ENCODE results near the gene ANKRD31.
"Not testable (repeated sequence)": the region's sequence is repeated elsewhere in the genome, so short reads cannot be mapped to it uniquely, and the experiment has no call there.

The ANKRD31 gene

DNA sequence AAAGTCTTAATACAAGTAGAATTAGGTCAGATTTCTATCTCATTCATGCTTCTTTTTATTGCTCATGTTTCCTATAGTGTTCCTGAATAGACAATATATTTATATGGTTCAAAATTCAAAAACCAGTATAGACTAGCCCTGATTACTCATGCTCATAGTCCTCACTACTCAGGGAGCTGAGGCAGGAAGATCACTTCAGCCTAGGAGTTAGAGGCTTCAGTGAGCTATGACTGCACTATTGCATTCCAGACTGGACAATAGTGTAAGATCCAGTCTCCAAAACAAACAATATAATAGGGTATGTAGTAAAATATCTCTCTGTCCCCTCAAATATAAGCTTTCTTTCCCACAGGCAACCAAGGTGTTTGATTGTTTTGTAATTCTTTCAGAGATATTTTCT lies 2.4 kb downstream of the ANKRD31 start:
- DNase-seq = peak; percentile 12

DNA sequence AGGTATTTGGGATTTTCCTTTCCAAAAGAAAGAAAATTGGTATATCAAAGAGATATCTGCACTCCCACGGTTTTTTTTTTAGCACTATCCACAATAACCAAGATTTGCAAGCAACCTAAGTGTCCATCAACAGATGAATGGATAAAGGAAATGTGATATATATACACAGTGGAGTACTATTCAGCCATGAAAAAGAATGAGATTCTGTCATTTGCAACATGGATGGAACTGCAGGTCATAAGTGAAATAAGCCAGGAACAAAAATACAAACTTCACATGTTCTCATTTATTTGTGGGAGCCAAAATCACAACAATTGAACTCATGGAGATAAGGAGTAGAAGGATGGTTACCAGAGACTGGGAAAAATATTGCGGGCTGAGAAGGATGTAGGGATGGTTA lies 9.8 kb downstream of the ANKRD31 start:
- DNase-seq = no peak

DNA sequence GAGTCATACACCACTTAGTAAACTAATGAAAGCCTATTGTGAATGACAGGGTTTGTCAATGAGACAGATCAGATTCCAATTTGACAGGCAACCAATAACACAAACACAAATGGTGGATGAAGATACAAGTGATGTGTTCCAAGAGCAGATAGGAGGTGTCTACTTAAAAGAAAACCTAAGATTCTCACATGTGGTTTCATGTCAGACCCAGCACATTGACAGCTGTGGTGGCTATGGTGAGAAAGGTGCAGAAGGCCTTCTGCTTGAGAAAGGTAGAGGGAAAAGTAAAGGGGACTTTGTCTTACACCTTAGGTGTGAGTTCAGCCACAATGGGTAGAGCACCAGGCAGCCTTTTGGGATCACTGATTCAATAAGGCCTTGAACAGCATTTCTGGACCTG lies 11.2 kb downstream of the ANKRD31 start:
- DNase-seq = no peak

DNA sequence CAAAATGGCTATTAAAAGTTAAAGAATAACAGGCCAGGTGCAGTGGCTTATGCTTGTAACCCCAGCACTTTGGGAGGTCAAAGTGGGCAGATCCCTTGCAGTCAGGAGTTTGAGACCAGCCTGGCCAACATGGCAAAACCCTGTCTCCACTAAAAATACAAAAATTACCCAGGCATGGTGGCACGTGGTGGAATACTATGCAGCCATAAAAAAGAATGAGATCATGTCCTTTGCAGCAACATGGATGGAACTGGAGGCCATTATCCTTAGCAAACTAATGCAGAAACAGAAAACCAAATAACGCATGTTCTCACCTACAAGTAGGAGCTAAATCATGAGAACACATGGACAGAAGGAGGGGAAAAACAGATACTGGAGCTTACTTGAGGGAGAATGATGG lies 15.9 kb downstream of the ANKRD31 start:
- DNase-seq = not testable (repeated sequence)

DNA sequence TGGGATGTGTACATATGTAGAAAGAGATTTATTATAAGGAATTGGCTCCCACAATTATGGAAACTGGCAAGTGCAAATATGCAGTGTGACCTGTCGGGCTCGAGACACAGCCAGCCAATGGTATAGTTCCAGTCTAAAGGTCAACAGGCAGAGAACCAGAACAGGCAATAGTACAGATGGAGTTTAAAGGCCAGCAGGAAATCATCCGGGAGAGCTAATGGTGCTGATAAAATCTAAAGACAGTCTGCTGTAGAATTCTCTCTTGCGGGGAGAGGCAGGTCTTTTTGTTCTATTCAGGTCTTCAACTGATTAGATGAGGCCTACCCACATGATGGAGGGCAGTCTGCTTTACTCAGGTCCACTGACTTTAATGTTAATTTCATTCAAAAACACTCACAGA lies 21.8 kb downstream of the ANKRD31 start:
- DNase-seq = no peak

DNA sequence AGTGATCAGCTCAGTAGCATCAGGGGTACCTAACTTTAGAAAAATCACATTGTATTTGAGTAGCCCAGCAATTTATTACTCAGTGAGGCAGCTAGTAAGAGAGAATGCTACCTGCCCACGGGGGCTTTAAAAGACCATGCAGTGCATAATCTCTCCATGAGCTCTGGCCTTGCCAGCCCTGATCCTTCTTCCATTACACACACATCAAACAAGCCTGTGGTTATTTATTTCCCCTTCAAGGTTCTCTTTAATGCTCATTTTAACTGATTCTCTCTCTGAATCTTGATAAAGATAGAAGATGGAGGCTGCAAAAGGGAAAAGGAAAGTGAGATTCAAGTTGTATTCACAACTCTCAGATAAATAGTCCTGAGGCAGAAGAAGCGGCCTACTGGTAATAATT lies 22.3 kb downstream of the ANKRD31 start:
- DNase-seq = no peak

DNA sequence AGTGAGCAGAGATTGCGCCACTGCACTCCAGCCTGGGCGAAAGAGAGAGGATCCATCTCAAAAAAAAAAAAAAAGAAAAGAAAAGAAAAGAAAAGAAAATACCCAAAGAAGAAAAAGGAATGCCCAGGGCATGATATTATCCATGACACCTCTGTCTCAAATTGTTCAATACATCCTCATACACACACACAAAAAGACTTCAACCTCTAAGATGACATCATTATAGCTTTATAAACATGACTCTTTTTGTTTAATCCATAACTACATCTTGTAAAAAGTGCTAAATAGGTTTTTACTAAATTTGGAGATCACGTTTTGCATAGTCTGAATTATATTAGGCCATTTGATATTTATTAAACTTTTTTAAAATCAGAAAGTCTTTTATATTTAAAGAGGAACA lies 33.1 kb downstream of the ANKRD31 start:
- DNase-seq = no peak

DNA sequence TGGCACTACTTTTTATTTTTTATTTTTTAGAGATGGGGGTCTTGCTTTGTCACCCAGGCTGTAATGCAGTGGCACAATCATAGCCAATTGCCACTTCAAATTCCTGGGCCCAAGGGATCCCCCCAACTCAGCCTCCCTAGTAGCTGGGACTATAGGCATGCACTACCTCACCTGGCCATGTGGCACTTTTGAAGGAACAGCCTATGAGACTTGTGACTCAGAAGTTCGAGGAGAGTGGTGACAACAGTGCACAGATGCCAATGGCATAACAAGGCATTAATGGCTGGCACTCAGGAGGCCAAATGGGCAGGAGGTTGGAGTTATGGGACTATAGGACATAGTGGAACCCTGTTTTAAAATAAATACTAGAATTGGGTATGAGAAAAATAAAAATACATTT lies 33.7 kb downstream of the ANKRD31 start:
- no peak for DNase-seq

- DNase-seq = no peak
These were observed 35.9 kb downstream of the ANKRD31 start for GRCh38 chr5:75200776-75201175.

DNA sequence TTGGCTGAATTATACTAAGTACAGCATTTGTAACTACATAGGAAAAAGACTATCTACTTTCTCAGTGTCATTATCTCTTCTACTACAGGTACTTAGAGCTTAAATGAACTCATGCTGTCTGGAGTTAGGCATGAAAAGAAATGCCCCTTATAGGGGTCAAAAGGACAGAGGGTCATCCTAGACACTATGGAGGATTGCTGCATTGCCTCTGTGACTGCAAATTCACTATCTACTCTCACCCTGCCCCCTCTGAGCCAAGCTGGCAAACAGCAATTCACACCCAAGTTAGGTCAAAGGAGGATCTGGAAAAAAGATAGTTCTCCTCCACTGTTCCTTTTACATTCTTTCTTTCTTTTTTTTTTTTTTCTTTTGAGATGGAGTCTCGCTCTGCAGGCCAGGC lies 36.7 kb downstream of the ANKRD31 start:
- no peak for DNase-seq

DNA sequence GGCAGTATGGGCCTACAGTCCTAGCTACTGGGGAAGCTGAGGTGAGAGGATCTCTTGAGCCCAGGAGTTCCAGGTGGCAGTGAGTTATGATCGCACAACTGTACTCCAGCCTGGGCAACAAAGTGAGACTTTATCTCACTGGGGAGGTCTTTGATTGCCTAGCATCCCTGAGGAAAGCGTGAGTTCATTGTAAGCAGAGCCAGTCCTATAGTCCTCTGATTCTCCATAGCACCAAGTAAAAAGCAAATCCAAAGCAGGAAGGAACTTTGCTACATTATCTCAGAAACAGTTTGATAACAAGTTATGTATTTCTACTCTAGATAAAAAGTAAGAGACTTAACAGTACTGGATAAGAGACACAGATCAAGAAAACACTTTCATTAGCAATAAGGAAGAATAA lies 37.6 kb downstream of the ANKRD31 start:
- DNase-seq = no peak

DNA sequence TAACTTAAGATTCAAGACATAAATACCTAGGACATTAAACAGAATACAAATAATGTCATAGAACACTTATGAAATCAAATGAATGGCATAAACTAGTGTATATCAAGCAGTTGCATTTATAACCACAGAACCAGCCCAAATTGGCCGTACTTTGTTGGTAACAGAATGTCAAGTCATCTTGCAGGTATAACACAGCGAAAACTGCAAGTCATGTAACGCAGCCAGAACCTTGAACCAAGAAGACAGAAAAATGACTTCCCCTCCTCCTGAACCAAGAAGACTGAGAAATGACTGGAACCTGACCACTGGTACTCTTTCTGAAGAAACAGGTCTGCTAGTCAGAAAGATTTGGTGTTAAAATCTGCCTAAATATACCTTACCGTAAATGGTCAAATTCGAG lies 38.9 kb downstream of the ANKRD31 start:
- no peak for DNase-seq

GRCh38 chr5:75192804-75193203 lies 43.9 kb downstream of the ANKRD31 start:
- no peak for DNase-seq

DNA sequence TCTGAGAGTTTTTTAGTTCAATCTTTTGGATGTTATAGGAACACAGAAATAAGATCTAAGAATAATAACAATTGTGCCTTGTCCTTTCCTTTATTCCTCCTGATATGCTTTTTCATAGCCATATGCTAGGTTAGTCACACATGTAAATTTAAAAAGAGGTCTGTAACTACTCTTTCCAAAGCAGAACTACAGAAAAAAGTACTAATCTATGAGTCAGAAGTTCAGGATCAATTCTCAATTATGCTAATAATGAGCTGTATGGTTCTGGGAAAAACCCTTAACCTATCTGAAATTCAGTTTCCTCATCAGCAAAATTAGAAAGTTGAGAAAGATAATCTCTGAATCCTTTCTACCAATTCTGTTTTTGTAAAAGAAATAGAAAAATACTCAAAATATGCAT lies 44.4 kb downstream of the ANKRD31 start:
- DNase-seq = no peak

GRCh38 chr5:75190227-75190626 lies 46.5 kb downstream of the ANKRD31 start:
- no peak for DNase-seq

DNA sequence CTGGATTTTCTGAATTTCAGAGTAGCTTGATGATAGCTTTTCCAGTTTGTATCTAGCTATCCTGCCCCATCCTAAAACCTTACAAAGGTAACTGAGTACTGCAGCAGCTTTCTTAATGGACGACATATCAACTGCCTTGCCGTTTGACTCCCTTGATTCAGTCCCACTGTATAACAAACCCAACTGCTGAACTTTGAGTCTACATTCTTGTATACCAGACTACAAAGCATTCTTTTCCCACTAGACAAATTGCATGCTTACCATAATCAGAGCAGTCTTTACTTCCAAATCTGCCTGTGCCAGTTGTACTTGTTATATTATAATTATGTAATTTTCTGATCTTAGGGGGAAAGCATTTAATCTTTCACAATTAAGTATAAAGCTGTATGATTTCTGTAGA lies 47.3 kb downstream of the ANKRD31 start:
- no peak for DNase-seq

- no peak for DNase-seq
These were observed 50.9 kb downstream of the ANKRD31 start for GRCh38 chr5:75185763-75186162.

- not testable (repeated sequence) for DNase-seq
These were observed 60.7 kb downstream of the ANKRD31 start for GRCh38 chr5:75176009-75176408.

DNA sequence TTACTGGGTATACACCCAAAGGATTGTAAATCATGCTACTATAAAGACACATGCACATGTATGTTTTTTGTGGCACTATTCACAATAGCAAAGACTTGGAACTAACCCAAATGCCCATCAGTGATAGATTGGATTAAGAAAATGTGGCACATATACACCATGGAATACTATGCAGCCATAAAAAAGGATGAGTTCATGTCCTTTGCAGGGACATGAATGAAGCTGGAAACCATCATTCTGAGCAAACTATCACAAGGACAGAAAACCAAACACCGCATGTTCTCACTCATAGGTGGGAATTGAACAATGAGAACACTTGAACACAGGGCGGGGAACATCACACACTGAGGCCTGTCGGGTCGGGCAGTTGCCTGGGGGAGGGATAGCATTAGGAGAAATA lies 61.8 kb downstream of the ANKRD31 start:
- not testable (repeated sequence) for DNase-seq

- peak; percentile 30 for DNase-seq
These were observed 67.2 kb downstream of the ANKRD31 start for GRCh38 chr5:75169516-75169915.

- no peak for DNase-seq
These were observed 68.5 kb downstream of the ANKRD31 start for GRCh38 chr5:75168026-75168735.

- DNase-seq = peak; percentile 6
These were observed 69.3 kb downstream of the ANKRD31 start for GRCh38 chr5:75167345-75167744.

- not testable (repeated sequence) for DNase-seq
These were observed 75.2 kb downstream of the ANKRD31 start for GRCh38 chr5:75161508-75161907.

DNA sequence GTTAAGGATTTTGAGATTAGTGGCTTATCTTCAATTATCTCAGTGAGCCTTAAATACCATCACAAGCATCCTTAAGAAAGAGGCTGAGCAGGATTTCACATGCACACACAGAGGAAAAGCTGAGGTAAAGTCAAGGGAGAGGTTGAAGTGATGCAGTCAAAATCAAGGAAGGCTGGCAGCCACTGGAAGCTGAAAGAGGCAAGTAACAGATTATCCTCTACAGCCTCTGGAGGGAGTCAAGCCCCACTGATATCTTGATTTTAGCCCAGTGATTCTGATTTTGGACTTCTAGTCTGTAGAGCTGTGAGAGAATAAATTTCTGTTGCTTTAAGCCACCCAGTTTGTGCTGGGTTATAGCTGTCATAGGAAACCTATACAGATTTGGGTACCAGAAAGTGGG lies 80.1 kb downstream of the ANKRD31 start:
- DNase-seq = no peak

- DNase-seq = no peak
These were observed 83.8 kb downstream of the ANKRD31 start for GRCh38 chr5:75152860-75153259.
